ENCODE data around the gene SLC35B2. TPM values are rescaled to one million over a fixed set of nuclear protein-coding genes. Genes with fewer than 3 reads are reported as not detected.

The SLC35B2 gene
- total RNA-seq, 1 experiment from 2014 or later: 105 TPM

GRCh38 chr6:44300292-44300823 is 43.0 kb upstream of the SLC35B2 start:
- no peaks in the 10 kb centered on the region for H3K36me3 ChIP-seq (ENCODE audit: control insufficient read depth, insufficient read depth, low read length)
- CTCF ChIA-PET: no interaction called here
- DNase-seq (ENCODE audit: low read depth, low spot score) (no peak), ATAC-seq (no peak)
- in situ Hi-C loops (cut with HindIII; ENCODE audit: low pct_unique_long_range_greater_than_20kb, low sequenced_read_pairs) (no loop called here), intact Hi-C loops (cut with micrococcal nuclease; ENCODE audit: unreplicated experiment) (no loop called here)
- POLR2A ChIA-PET: no interaction called here
- H3K9me3 ChIP-seq (ENCODE audit: control insufficient read depth, insufficient read depth, low read depth, low read length): no peaks in the 10 kb centered on the region
- BruUV-seq (replicated peaks): no TSS peak
- H3K4me1 ChIP-seq (ENCODE audit: control insufficient read depth, insufficient read depth, low read length): peaks cover 8% of the 10 kb centered on the region; the same call in 1 of the 2 replicates
- H3K27ac ChIP-seq (ENCODE audit: low read length): no peak overlapping the region
- TF ChIP-seq SIN3A (IDR thresholded peaks at IDR 0.05; ENCODE audit: borderline replicate concordance, insufficient read depth, low read depth, low read length) (no peak), REST (IDR thresholded peaks at IDR 0.05; ENCODE audit: insufficient read depth in 1 of 2, low read depth in 2 of 2, low read length in 1 of 2) (no peak), CTCF (IDR thresholded peaks at IDR 0.05) (no peak), TCF7L2 (IDR thresholded peaks at IDR 0.05; ENCODE audit: low read depth, low read length) (no peak), POLR2AphosphoS5 (IDR thresholded peaks at IDR 0.05; ENCODE audit: low read depth, low read length) (no peak)
- no peak overlapping the region for H3K4me3 ChIP-seq (ENCODE audit: low read depth in 2 of 2, low read length in 2 of 2)
- peaks cover 15% of the 10 kb centered on the region for H3K27me3 ChIP-seq (ENCODE audit: control insufficient read depth, insufficient read depth, low read length)

- Histone ChIP-seq H3K9me3 (ENCODE audit: control insufficient read depth, insufficient read depth, low read depth, low read length) (no peaks in the 10 kb centered on the region), H3K27me3 (ENCODE audit: control insufficient read depth, insufficient read depth, low read length) (peaks cover 15% of the 10 kb centered on the region), H3K36me3 (ENCODE audit: control insufficient read depth, insufficient read depth, low read length) (no peaks in the 10 kb centered on the region), H3K4me3 (ENCODE audit: low read depth in 2 of 2, low read length in 2 of 2) (no peak overlapping the region), H3K27ac (ENCODE audit: low read length) (no peak overlapping the region), H3K4me1 (ENCODE audit: control insufficient read depth, insufficient read depth, low read length) (peaks cover 8% of the 10 kb centered on the region; the same call in 1 of the 2 replicates)
- no peak for TF ChIP-seq TCF7L2 (IDR thresholded peaks at IDR 0.05; ENCODE audit: low read depth, low read length)
- TF ChIP-seq REST (IDR thresholded peaks at IDR 0.05; ENCODE audit: insufficient read depth in 1 of 2, low read depth in 2 of 2, low read length in 1 of 2): no peak
- peak; percentile 55; the same call in 1 of the 2 replicates for TF ChIP-seq POLR2AphosphoS5 (IDR thresholded peaks at IDR 0.05; ENCODE audit: low read depth, low read length)
- DNase-seq (ENCODE audit: low read depth, low spot score): no peak
- in situ Hi-C loops (cut with HindIII; ENCODE audit: low pct_unique_long_range_greater_than_20kb, low sequenced_read_pairs): no loop called here
- CTCF ChIA-PET: interaction anchor here (0.5 to 1.1 kb wide), 2 partner anchors 31 to 1791 kb away, joined by 4 read pairs; no protein-coding TSS in a partner anchor
- intact Hi-C loops (cut with micrococcal nuclease; ENCODE audit: unreplicated experiment): no loop called here
- ATAC-seq: no peak
- BruUV-seq (replicated peaks): no TSS peak
- POLR2A ChIA-PET: no interaction called here
These were observed 41.5 kb upstream of the SLC35B2 start for GRCh38 chr6:44298864-44299263.

Measured in Panc1 (cell line).